HL-60/S4 (cell line): Measurements from ENCODE around the gene TMEM232.
"Not testable (repeated sequence)": the region's sequence is repeated elsewhere in the genome, so short reads cannot be mapped to it uniquely, and the experiment has no call there.

Experiments
- in situ Hi-C: fragments of 300-500 bp; cut with MboI; formaldehyde crosslinking; loops from 2 replicates; pipeline ENCODE4 v1.14.3; 2022; ENCODE audit warnings: low sequenced_read_pairs

TMEM232 gene

DNA sequence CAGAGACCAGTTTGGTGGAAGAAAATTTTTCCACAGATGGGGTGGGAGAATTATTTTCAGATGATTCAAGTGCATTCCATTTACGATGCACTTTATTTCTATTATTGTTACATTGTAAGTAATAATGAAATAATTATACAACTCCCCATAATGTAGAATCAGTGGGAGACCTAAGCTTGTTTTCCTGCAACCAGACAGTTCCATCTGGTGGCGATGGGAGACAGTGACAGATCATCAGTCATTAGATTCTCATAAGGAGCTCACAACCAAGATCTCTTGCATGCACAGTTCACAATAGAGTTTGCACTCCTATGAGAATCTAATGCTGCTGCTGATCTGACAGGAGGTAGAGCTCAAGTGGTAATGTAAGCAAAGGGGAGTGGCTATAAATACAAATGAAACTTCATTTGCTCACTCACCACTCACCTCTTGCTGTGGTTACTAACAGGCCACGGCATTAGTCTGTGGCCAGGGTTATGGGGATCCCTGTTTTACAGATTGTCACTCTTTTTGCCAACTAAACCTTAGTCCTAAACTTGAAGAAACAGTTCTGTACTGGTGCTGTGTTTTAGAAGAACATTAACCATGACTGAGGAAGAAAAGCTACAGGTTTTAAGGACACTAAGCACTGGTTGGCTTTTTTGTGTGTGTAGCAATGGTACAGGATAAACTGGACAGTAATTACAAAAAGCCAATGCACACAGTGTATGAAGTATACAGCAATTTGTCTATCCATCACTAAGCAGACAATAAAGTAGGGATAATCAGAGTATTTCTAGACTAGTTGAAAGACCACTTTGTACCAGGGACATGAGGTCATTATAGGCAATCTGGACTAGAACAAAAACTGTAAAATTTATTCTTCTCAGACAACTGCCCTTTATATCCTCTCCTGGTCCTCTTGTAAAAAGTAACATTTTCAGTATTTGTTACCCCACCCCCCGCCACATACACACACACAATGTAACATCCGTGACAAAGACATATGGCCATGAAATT is 9.9 kb downstream of the TMEM232 start:
- in situ Hi-C loops: no loop called here

DNA sequence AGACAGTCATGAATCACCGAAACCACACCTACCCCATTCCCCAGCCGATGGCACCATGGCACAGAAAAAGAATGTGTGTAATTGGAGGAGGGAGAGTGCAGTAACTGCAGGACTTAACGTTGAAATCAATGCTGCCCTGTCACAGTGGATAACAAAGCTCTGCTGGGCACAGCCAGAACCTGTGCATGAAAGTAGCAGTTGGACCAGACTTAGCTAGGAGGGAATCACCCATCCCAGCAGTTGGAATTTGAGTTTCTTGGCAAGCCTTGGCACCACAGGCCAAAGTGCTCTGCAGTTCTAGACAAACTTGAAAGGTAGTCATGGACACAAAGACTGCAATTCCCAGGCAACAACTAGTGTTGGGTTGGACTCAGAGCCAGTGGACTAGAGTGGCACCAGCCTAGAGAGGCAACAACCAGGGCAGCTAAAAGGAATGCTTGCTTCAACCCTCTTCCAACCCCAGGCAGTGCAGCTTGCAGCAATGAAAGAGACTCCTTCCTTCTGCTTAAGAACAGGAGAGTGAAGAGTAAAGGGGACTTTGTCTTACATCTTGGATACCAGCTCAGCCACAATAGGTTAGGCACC is 19.1 kb downstream of the TMEM232 start:
- in situ Hi-C loops: no loop called here

DNA sequence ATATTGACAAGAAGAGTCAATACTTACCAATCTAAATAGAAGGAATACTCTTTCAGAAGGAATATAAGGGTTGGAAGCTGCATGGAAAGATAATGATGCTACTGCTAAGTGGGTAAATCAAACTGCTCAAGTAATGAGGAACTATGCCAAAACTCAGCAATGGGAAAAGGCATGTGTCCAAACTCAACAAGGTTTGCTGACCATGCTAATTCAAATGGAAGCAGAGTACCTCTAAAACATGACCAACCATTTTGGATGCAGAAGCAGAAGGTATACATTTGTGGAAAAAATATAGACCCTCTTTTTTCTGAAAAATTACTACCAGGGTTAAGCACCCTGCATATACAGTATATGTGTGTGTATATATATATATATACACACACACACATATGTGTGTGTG is 21.1 kb downstream of the TMEM232 start:
- in situ Hi-C loops: no loop called here

DNA sequence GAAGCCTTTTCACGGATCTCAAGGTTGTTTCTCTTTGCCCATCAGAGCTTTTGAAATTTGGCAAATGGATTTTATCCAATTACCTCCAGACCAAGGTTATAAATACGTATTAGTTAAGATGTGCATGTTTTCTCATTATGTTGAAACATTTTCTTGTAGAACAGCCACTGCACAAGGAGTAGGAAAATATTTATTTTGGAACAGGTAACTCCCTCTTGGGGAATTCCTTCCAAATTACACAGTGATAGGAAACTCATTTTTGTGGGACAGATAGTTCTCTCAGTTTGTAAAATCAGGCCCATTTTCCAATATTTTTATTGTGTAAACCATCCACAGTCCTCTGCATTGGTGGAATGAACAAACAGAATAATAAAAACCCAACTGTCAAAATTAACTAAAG is 23.0 kb downstream of the TMEM232 start:
- in situ Hi-C loops: no loop called here

DNA sequence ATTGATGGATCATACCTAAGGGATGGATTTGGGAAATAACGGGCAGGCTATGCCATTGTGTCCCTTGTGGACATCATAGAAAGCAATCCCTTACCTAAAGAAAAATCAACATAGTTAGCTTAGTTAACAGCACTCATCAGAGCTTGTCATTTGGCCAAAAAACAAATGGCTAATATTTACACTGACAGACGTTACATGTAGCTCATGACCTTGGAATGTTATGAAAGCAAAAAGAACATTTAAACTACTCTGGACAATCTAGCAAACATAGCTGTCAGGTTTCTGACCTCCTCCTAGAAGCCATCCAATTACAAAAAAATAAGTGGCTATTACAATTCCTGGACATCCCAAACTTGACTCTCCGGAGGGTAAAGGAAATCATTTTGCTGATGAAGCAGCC is 23.8 kb downstream of the TMEM232 start:
- in situ Hi-C loops: no loop called here

DNA sequence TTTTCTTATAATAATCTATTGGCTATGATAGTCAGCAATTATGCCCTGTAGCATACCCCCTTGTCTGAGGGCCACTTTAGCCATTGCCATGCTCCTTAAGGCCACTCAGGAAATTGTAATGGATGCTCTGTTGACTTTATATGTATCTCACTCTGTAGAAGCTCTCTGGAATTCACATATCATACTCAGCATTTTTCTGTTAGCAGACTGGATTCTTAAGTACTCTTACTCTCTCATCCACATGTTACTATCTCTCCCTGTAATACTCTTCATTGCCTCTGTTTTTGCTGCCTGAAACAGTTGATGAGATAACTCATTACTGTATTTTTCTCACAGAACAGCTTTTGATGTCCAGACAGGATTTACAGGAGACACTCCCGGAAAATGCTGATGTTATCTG is 24.2 kb downstream of the TMEM232 start:
- in situ Hi-C loops: no loop called here

DNA sequence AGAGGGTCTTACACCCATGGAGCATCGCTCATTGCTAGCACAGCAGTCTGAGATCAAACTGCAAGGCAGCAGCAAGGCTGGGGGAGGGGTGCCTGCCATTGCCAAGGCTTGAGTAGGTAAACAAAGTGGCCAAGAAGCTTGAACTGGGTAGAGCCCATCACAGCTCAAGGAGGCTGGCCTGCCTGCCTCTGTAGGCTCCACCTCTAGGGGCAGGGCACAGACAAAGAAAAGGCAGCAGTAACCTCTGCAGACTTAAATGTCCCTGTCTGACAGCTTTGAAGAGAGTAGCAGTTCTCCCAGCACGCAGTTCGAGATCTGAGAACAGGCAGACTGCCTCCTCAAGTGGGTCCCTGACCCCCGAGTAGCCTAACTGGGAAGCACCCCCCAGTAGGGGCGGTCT is 33.8 kb downstream of the TMEM232 start:
- in situ Hi-C loops: not testable (repeated sequence)

DNA sequence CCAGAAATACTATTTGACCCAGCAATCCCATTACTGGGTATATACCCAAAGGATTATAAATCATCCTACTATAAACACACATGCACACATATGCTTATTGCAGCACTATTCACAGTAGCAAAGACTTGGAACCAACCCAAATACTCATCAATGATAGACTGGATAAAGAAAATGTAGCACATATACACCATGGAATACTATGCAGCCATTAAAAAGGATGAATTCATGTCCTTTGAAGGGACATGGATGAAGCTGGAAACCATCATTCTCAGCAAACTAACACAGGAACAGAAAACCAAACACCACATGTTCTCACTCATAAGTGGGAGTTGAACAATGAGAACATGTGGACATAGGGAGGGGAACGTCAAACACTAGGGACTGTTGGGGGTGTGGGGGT is 35.9 kb downstream of the TMEM232 start:
- in situ Hi-C loops: not testable (repeated sequence)

DNA sequence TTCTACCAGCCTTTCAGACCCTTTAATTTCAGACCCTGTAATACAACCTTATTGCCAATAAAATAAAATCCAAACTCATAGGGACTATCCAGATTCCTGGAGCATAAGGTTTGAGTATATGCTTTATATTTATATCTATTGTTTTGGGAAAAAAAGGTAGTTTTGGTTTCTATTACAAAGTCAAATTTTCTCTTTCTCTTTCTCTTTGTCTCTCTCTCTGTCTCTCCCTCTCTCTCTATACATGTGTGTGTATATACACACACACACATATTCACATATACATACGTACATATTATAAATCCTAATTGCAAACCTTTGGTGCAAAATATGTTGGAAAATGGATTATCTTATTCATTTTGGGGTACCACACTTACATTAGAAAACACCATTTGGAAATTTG is 39.0 kb downstream of the TMEM232 start:
- in situ Hi-C loops: no loop called here

DNA sequence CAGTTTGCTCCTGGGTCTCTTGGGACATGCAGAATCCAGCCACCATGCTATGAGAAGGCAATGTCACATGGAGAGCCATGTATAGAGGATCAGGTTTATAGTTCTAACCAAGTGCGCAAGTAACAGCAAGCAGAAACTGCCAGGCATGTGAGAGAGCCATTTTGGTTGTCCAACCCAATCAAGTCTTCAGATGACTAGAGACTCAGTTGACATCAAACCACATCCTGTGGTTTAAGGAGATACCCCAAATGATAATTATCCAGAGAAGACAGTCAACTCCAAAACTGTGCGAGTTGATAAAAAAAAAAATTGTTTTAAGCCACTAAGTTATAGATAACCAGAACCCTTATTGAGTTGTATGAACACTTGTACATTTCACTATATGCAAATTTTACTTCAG is 40.2 kb downstream of the TMEM232 start:
- in situ Hi-C loops: no loop called here

DNA sequence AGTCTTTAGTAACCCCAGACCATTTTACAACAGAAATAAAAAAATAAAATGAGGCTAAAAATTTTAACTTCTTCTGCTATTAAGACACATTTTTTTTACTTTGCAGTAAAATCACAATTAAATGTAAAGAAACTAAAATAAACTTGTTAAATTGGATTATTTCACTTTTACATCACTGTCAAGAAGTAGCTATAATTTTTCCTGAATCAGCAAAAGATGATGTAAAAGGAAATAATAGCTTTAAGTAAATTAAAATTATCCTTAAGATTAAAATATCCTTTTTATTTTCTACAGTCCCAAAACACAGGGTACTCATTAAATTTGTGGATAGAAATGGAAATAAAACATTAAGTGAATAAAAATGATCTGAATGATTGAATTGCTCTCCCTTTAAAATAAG is 44.5 kb downstream of the TMEM232 start:
- in situ Hi-C loops: no loop called here

DNA sequence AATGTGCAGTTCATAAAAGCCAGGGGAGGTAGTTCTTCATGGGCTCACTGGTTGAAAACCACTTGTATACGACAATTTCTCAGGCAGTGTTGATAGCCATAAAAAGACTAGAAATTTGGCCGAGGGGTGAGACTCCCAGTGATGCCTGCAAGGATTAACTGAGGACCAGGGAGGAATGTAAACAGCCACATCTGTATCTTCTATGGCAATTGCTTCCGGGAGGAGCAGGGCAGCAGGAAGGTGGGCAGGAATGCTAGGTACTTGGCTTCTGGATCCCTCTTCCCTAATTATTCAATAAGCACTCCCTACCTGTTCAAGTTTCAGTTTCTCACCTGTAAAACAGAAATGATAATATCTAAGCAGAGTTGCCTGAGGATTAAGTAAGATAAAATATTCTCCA is 45.4 kb downstream of the TMEM232 start:
- in situ Hi-C loops: no loop called here

DNA sequence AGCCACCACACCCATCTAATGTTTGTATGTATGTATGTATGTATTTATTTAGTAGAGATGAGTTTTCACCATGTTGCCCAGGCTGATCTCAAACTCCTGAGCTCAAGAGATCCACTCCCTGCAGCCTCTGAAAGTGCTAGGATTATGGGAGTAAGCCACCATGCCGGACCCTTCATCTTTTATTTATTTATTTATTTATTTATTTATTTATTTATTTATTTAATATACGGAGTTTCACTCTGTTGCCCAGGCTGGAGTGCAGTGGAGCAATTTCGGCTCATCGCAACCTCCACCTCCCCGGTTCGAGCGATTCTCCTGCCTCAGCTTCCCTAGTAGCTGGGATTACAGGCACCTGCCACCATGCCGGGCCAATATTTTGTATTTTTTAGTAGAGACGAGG is 49.9 kb downstream of the TMEM232 start:
- in situ Hi-C loops: not testable (repeated sequence)

DNA sequence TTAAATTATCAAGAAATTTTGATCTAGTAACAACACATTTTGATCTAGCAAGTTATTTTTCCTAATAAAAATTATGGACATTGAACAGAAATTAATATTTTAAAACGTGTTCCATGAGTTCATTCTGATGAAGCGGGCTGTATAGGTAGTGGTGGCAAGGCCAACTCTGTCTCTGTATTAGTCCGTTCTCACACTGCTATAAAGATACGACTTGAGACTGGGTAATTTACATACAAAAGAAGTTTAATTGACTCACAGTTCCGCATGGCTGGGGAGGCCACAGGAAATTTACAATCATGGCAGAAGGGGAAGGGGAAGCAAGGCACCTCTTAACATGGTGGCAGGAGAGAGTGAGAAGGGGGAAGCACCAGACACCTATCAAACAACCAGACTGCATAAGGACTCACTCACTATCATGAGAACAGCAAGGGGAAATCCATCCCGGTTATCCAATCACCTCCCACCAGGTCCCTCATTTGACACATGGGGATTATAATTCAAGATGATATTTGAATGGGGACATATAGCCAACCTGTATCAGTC is 61.2 kb downstream of the TMEM232 start:
- in situ Hi-C loops: no loop called here

DNA sequence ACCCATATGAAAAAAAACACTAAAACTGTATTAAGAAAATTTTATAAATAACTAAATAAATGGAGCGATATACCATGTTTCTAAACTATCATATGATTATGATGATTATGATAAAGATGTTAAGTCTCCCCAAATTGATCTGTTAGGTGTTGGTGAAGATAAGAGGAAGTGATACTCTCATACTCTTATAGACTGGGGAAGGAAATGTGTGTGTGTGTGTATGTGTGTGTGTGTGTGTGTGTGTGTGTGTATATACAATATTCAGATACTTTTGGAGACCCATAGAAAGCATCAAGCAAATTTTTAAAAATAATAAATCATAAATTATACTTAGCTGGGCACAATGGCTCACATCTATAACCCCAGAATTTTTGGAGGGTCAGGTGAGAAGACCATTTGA is 62.9 kb downstream of the TMEM232 start:
- in situ Hi-C loops: no loop called here

DNA sequence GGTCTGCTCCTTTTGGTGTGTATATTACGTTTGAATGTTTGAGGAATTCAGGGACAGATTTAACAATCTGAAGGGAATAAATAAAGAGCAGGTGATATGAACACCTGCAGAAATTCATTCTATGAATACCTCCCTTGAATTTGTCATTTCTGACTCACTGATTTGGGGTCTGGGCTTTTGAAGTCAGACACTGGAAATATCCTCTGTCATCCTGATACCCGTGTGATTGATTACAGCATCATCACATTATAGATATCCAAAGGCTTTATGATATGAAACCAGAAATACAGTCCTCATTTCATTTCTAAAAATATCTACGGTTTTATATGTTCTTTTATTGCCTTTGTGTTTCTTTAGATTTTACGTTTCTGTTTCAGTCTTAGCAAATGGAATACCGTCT is 68.5 kb downstream of the TMEM232 start:
- in situ Hi-C loops: no loop called here

DNA sequence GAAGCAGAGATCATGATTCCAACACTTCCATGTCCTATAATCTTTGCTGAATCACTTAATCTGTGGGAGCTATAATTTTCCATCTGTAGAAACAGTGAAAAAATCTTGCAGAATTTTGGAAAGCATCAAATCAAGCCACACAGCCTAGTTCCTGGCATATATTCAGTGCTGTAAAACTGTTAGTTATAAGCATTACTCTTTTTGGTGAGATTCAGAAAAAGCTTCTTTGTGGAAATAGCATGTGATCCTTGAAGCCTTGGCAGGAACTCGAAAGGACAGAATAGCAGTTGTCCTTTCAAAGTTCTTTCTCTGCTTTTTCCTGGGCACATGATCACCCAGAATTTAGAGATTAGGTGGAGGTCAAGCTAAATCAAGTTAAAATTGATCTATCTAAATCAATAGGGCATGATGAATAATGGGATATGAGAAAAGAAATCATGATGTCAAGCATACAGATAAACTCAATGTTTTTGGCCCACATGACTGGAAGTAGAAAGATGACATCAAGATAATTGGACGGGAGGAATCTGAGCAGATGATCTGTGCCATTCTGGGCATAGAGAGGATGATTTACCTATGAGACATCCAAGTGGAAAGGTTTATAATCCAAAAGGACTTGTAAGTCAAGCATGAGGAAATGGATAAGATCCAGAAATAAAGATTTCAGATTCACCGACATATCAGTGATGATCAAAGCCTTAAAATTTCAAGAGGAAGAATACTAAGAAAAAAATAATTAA is 73.1 kb downstream of the TMEM232 start:
- in situ Hi-C loops: no loop called here

DNA sequence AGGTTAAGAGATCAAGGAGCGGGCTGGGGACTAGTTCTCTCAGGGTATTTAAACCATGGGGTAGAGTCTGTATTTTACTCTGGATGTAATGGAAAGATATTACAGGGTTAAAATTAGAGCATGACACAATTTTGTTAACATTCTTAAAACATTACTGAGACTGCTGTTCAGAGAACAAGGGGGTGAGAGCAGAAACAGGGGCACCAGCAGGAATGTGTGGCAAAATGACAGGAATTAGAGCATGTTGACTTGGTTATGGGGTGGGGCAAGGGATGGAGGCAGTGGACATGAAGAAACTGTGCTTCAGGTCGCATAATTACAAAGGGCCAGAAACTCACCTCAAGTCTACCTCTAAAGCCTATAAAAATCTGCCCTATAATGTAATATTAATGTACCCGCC is 75.0 kb downstream of the TMEM232 start:
- in situ Hi-C loops: no loop called here

DNA sequence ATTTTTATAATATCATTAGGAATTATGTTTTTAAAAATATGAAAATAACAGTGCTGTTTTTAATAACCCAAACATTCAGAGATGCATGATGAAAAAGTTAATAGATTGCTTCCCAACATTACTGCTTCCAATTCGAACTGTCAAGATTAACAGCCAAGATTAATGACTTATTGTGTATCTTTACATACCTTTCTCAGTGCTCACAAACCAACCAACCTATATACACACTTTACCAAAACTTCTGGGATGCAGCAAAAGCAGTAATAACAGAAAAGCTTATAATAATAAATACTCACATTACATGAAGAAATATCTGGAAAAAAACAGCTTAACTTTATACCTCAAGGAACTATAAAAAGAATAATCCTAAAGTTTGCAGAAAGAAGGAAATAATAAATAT is 82.1 kb downstream of the TMEM232 start:
- in situ Hi-C loops: no loop called here

DNA sequence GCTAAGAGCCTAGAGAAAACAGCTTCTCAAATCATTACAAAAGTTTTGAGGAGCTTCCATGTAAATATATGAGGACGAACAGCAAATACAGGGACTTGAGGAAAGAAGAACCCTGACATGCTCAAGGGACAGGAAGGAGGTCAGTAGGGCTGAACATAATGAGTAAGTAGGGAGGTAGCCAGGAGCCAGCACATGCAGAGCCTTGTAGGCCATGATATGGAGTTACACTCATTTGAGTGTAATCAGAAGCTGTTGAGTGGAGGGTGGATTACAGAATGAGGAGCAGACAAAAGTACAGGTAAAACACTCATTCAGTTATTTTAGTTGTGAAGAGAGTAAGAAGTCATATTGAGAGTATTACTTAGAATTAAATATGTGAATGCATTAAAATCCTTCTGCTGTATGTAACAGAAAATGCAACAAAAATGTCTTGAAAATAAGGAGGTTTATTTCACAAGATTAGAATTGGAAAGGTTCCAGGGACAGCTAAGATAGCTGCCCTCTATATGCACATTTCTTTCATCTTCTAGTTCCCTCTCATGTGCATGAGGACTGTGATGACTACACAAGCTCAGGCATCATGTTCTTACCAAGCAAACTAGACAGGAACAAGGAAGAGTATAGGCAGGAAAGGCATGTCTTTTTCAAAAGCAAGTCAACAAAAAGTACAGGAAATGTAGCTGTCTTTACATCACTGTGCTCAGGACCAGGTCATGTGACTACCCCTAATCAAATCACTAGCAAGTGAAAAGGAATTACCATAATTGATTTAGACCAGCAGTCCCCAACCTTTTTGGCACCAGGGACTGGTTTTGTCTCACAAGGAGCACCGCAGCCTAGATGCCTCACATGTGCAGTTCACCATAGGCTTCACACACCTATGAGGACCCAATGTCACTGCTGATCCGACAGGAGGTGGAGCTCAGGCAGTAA is 87.2 kb downstream of the TMEM232 start:
- in situ Hi-C loops: no loop called here
